IPS-18c (cell line): ENCODE measurements around the gene GSG1L.
"Not testable (repeated sequence)": the region's sequence is repeated elsewhere in the genome, so short reads cannot be mapped to it uniquely, and the experiment has no call there.

ENCODE experiments used
- H3K4me3 ChIP-seq: 2 replicates; pipeline ENCODE4 v1.7.0; 2013; ENCODE audit warnings: low read depth, mild to moderate bottlenecking, low read length, moderate library complexity; ENCODE audit not compliant: insufficient read depth
- H3K9me3 ChIP-seq: one replicate; pipeline ENCODE4 v1.6.1; 2013; ENCODE audit warnings: mild to moderate bottlenecking, low read length, moderate library complexity; ENCODE audit not compliant: control insufficient read depth, insufficient read depth

GSG1L gene

GRCh38 chr16:27749547-27749875, 314.0 kb downstream of the GSG1L start:
- no peak overlapping the region for H3K4me3 ChIP-seq
- H3K9me3 ChIP-seq, result no peaks in the 10 kb centered on the region

GRCh38 chr16:27748868-27749546, 314.5 kb downstream of the GSG1L start:
- Histone ChIP-seq H3K9me3 (no peaks in the 10 kb centered on the region), H3K4me3 (no peak overlapping the region)

GRCh38 chr16:27747946-27748345, 315.6 kb downstream of the GSG1L start:
- H3K9me3 ChIP-seq, result no peaks in the 10 kb centered on the region
- no peak overlapping the region for H3K4me3 ChIP-seq

DNA sequence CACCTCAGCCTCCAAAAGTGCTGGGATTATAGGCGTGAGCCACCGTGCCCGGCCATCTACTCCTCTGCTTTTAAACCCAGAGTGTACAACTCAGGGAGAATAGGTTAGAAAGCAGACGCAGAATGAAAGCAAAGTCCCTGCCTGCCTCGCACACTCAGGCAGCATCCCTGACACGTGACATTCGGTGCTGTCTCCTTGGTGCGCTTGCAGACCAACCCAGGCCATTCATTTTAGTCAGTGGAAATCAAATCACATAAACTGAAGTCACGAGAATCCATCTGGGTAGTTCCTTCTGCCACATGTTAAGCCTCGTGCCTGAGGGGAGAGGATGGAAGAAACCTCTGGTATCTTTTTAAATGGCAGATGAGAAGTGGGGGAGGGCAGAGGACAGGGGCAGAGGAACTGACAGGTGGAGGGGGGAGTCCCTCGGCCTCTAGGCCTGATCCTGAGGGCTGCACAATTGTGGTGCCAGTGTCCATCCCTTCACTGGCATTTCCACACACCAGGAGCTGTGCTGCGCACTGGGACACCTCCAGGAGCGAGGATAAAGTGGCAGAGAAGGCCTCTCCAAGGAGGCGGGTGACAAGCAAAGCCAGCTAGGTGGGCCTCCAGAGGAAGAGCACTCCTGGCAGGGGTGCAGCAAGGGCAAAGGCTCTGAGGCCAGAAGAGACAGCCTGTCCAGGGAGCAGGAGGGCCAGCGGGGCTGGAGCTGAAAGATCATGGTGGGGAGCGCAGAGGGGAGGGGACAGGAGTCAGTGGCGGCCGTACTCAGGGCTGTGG, 317.2 kb downstream of the GSG1L start:
- no peaks in the 10 kb centered on the region for H3K9me3 ChIP-seq
- no peak overlapping the region for H3K4me3 ChIP-seq

- Histone ChIP-seq H3K9me3 (no peaks in the 10 kb centered on the region), H3K4me3 (no peak overlapping the region)
These were observed 318.2 kb downstream of the GSG1L start for GRCh38 chr16:27745348-27745747.

DNA sequence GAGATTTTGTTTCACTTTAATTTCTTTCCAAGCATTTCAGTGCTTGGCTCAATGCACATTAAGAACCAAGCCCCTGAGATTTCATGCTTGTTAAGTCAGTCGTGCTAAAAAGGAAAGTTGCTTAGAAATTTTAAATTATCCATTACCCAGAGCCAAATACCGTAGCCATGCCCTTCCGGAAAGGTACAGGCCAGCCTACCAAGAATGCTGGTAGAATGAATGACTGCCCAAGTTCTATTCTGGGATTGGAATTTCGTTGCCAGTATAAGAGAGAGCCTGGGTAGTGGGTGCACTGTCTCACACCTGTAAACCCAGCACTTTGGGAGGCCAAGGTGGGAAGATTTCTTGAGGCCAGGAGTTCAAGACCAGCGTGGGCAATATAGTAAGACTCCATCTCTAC, 319.6 kb downstream of the GSG1L start:
- H3K4me3 ChIP-seq, result no peak overlapping the region

GRCh38 chr16:27743001-27743400, 320.5 kb downstream of the GSG1L start:
- H3K4me3 ChIP-seq, result not testable (repeated sequence)

More for the DNA sequence above, 319.6 kb downstream of the GSG1L start:
- H3K9me3 ChIP-seq, result no peaks in the 10 kb centered on the region

GRCh38 chr16:27742333-27742732, 321.2 kb downstream of the GSG1L start:
- H3K9me3 ChIP-seq, result no peaks in the 10 kb centered on the region
- H3K4me3 ChIP-seq, result no peak overlapping the region

More at GRCh38 chr16:27743001-27743400, 320.5 kb downstream of the GSG1L start:
- not testable (repeated sequence) for H3K9me3 ChIP-seq

DNA sequence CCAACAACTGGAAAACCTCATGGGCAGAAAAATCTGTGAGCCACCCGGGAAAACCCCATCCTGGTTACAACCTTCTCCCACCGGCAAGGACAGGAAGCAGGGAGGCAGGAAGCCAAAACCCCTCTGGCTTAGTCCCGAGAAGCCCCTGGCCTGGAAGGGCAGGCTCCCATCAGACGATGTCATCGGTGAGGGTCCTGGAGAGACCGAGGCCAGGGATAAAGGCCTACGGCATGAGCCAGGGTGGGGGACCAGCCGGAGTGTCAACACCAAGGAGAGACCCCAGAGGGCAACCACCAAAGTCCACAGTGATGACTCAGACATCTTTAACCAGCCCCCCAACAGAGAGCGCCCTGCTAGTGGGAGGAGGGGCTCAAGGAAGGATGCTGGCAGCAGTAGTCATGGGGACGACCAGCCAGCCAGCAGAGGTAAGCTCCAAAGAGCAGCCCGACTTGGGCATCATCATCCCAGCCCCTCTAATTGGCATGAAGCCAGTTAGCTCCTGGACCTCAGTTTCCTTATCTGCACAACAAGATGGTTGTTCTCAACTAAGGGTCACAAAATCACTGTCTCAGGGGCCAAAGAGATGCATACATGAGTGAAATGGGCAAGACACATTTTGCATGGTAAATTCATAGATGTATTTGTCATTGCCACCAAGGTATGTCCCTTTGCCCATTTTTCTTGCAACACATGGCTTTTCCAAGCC, 322.9 kb downstream of the GSG1L start:
- Histone ChIP-seq H3K9me3 (no peaks in the 10 kb centered on the region), H3K4me3 (no peak overlapping the region)

DNA sequence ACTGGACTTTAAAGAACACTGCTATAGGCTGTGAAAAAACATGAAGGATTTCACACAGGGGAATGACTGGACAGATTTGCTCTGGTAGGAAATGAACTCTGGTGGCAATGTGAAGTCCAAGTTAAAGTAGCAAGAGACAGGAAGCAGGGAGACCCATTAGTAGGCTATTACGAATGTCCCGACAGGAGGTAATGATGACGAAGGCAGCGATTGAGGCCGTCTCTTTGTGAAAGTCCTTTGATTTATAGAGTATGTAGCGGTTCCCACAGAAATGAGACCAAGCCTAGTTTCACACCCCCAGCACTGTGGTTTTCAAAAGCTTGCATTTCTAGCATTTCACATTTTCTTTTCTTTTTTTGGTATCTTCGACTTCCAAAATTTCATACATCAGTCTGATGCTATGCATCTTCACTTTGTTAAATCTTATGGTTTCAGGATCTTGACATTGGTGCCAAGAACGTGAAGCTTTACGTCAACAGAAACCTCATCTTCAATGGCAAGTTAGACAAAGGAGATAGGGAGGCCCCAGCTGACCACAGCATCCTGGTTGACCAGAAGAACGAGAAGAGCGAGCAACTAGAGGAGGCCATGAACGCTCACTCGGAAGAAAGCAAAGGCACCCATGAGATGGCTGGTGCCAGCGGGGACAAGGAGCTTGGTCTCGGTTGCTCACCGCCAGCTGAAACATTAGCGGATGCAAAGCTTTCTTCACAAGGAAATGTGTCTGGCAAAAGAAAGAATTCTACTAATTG, 323.7 kb downstream of the GSG1L start:
- Histone ChIP-seq H3K9me3 (no peaks in the 10 kb centered on the region), H3K4me3 (no peak overlapping the region)

- no peaks in the 10 kb centered on the region for H3K9me3 ChIP-seq
These were observed 324.9 kb downstream of the GSG1L start for GRCh38 chr16:27738596-27738995.

More at GRCh38 chr16:27738596-27738995, 324.9 kb downstream of the GSG1L start:
- no peak overlapping the region for H3K4me3 ChIP-seq
